Right lobe of liver (tissue), 6 donors: ENCODE measurements around the gene SPPL3. TPM values are rescaled to one million over a fixed set of nuclear protein-coding genes. Genes with fewer than 3 reads are reported as not detected.
A peak's percentile ranks its signal among the peaks of the same experiment; 100 is the strongest.

Source experiments
- ATAC-seq, 4 donors: fragments of 200-7000 bp; cut with Tn5 transposase; one replicate each; pipeline ENCODE4 v1.9.1; 2020; ENCODE audit warnings: mild to moderate bottlenecking in 4 of 4, moderate library complexity in 4 of 4
- DNase-seq, 3 donors: peaks; one replicate each; pipeline ENCODE4 v3.0.0-alpha.2; 2020
- H3K27ac ChIP-seq, 3 donors: fragments of 200-600 bp; one replicate each; pipeline ENCODE4 v1.8.0; 2022
- H3K27me3 ChIP-seq, 2 donors: fragments of 200-600 bp; one replicate each; pipeline ENCODE4 v1.8.0; 2022
- H3K36me3 ChIP-seq, 4 donors: fragments of 200-600 bp; sonication (generic) in 1 of 4; one replicate each; pipeline versions ENCODE4 v1.5.1 to v1.8.0; 2017 to 2022; ENCODE audit warnings: control low read depth in 1 of 4
- H3K4me1 ChIP-seq, 4 donors: fragments of 200-600 bp; sonication (generic) in 1 of 4; one replicate each; pipeline versions ENCODE4 v1.5.1 to v1.8.0; 2017 to 2022; ENCODE audit warnings: control low read depth in 1 of 4
- H3K4me3 ChIP-seq, 3 donors: fragments of 200-600 bp; one replicate each; pipeline ENCODE4 v1.8.0; 2022
- H3K9me3 ChIP-seq, 4 donors: fragments of 200-600 bp; sonication (generic) in 1 of 4; one replicate each; pipeline versions ENCODE4 v1.5.1 to v1.8.0; 2017 to 2022; ENCODE audit warnings: control low read depth in 1 of 4
- CTCF ChIP-seq, 4 donors: fragments of 200-600 bp in 3 of 4; fragments of 450-650 bp in 1 of 4; IDR thresholded peaks; one replicate each; pipeline versions ENCODE4 v1.5.1 to v1.8.0; 2016 to 2022; ENCODE audit warnings: antibody characterized with exemption in 4 of 4, mild to moderate bottlenecking in 2 of 4
- POLR2A ChIP-seq: fragments of 450-650 bp; IDR thresholded peaks from one replicate; pipeline ENCODE4 v1.6.1; 2017; ENCODE audit warnings: antibody characterized with exemption, mild to moderate bottlenecking
- WGBS: methylation state at CpG from one replicate; pipeline ENCODE4 v1.1.6; 2018; ENCODE audit warnings: low coverage, low lambda C conversion rate; ENCODE audit not compliant: insufficient coverage; ENCODE audit errors: missing lambda C conversion rate; 5-methylcytosine and 5-hydroxymethylcytosine counted together
- intact Hi-C, 2 donors: fragments of 100-400 bp; cut with DNase I; formaldehyde crosslinking; loops; one replicate each; pipeline versions ENCODE4 v1.11.2 to v1.14.1; 2022
- total RNA-seq, 6 experiments: library from RNA; depleted of rRNA in 2 of 6; stranded (reverse); fragments of >200 nt in 2 of 6; fragmentation: NEBNext Ultra II Directional in 3 of 6; extraction: Animal tissue kit (Norgen Biotek cat#: 25700) in 3 of 6; gene quantifications; one replicate each; pipeline versions ENCODE4 v1.1.0 to v1.2.4, GENCODE V29; 2016 to 2023
- donor health status: DM: no; HTN: yes; CAD: no.
- donor health status: DM: no; HTN: no; CAD: no.
- donor health status: DM: no; HTN: no; CAD: no.
- donor health status: DM: no; HTN: yes; CAD: no.
- donor health status: DM: no; HTN: yes; CAD: no.

SPPL3 gene
- total RNA-seq, 6 experiments from 2014 or later, result 10.7 to 26.6 (median 16.9) TPM

- H3K4me3 ChIP-seq, result no peak overlapping the region
- WGBS, result 5% methylated on average over 3 of the region's 4 CpGs
- peak; percentile 72 to 77 (median 75) for ATAC-seq
- no peaks in the 10 kb centered on the region for H3K9me3 ChIP-seq
- H3K36me3 ChIP-seq, result peaks cover 0 to 48% (median 11%) of the 10 kb centered on the region in 4 donors
- peak in 1 of 3 donors; percentile 82 for DNase-seq
- H3K4me1 ChIP-seq, result peaks cover 0 to 27% (median 8%) of the 10 kb centered on the region in 4 donors
- H3K27ac ChIP-seq, result no peak overlapping the region
- no peaks in the 10 kb centered on the region for H3K27me3 ChIP-seq
- intact Hi-C loops, result loop anchor here in 1 of 2 donors (10.0 kb wide), 1 partner anchor 69 kb away; the partner anchor contains the start of gene CABP1
- peak; percentile 84 to 90 (median 90) for TF ChIP-seq CTCF (IDR thresholded peaks at IDR 0.05)
- TF ChIP-seq POLR2A, result no peak
These were observed 190.2 kb downstream of the SPPL3 start for GRCh38 chr12:120713861-120714482.

GRCh38 chr12:120712610-120713009 lies 191.5 kb downstream of the SPPL3 start:
- intact Hi-C loops, result loop anchor here in 1 of 2 donors (10.0 kb wide), 1 partner anchor 68 kb away; the partner anchor contains the start of gene CABP1
- Histone ChIP-seq H3K9me3 (no peaks in the 10 kb centered on the region), H3K27me3 (no peaks in the 10 kb centered on the region), H3K27ac (no peak overlapping the region), H3K4me3 (no peak overlapping the region), H3K36me3 (peaks cover 0 to 39% (median 11%) of the 10 kb centered on the region in 4 donors), H3K4me1 (peaks cover 0 to 13% (median 3%) of the 10 kb centered on the region in 4 donors)
- ATAC-seq, result no peak
- 62% methylated on average over 6 of the region's 6 CpGs for WGBS
- no peak for DNase-seq
- TF ChIP-seq CTCF (IDR thresholded peaks at IDR 0.05), result no peak
- TF ChIP-seq POLR2A, result no peak

Other genes with a start within 250 kb of the SPPL3 start
- 100 to 1,000 TPM; 102 to 193 (median 126) TPM for gene MLEC, start 217.2 kb downstream of the SPPL3 start, total RNA-seq
- gene UNC119B, start 193.9 kb downstream of the SPPL3 start, total RNA-seq, result 10 to 100 TPM in 1 of 6 experiments, 1 to 10 TPM in 5; 4.7 to 10.2 (median 6.6) TPM
- gene ACADS, start 178.5 kb downstream of the SPPL3 start, total RNA-seq, result 100 to 1,000 TPM in 5 of 6 experiments, 10 to 100 TPM in 1; 94.1 to 172 (median 156) TPM
- 10 to 100 TPM in 5 of 6 experiments, 1 to 10 TPM in 1; 9.8 to 20.5 (median 19.0) TPM for gene HNF1A, start 74.2 kb upstream of the SPPL3 start, total RNA-seq
- gene C12orf43, start 112.1 kb upstream of the SPPL3 start, total RNA-seq, result 10 to 100 TPM in 2 of 6 experiments, 1 to 10 TPM in 4; 6.7 to 12.2 (median 8.8) TPM
- 10 to 100 TPM in 2 of 6 experiments, 1 to 10 TPM in 4; 1.6 to 19.2 (median 4.1) TPM for gene OASL, start 134.9 kb upstream of the SPPL3 start, total RNA-seq
- gene P2RX7, start 228.5 kb upstream of the SPPL3 start, total RNA-seq, result 10 to 100 TPM in 1 of 6 experiments, 1 to 10 TPM in 5; 2.5 to 11.4 (median 3.4) TPM